ELR (cell line): ENCODE measurements around the gene TMEM18.

Experiments
- DNase-seq: peaks from one replicate; pipeline ENCODE4 v3.0.0-alpha.2; 2015; ENCODE audit warnings: low read depth

The TMEM18 gene

DNA sequence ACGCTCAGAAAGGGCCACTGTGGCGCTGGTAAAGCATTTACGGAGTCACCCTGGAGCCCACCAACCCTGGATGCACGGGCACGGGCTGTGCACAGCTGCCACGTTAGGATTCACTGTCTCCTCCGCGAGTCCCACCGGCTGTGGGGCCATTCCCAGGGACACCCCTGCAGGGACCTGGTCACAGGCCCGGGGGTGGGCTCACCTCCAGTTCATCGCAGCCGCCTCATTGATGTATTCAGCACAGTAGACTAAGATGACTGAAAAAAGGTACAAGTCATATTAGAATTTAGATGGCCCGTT is 4.7 kb downstream of the TMEM18 start:
- no peak for DNase-seq

DNA sequence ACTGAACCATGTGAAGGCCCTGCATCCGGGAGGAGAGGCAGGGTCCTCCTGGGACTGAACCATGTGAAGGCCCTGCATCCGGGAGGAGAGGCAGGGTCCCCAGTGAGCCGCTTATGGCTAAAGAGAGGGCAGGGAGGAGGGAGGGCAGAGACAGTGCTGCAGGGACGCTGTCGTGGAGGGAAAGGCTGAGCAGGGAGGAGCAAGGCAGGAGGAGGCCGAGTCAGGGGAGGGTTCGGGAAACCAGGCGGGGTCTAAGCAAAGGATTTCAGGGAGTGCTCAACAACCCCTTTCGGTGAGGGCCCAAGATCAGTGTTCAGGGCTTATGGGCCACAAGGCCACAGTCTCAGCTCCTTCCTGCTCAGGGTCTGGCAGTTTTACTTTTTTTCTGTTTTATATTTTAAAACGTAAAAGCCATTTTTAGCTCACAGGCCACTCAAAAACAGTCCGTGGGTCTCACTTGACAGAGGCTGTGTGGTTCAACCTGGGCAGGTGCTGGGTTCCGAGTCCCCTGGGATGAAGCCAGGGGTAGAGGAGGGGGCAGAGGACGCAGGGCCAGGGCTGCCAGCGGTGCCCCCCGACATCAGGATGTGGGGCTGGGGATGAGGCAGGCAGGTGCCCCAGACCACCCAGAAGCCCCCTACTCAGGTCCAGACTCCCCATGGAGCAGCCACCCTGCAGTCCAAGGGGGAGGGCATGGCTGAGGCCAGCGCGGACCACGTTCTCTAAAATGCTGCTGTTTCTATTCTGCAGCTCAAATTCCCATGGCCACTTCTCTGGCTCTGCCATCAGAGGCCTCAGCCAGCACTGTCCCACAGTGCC is 5.2 kb downstream of the TMEM18 start:
- no peak for DNase-seq

- no peak for DNase-seq
Measured at GRCh38 chr2:671072-671471, 6.1 kb downstream of the TMEM18 start.

DNA sequence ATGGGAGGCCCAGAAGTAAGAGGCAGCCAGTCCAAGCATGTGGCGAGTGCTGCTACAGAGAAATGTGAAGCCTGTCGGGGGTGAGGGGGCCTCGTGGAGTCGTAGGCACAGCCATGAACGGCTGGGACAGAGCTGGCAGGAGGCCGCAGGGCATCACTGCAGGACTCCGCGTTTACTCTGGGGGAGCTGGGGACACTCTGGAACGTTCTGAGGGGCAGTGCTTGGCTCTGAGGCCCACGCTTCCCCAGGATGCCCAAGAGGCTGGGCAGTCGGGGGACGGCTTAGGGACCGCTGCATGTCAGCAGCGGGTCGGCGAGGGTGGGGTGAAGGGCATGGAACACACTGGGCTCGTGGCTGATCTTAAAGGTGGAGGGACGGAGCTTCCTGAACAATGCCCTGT is 6.6 kb downstream of the TMEM18 start:
- DNase-seq = no peak

DNA sequence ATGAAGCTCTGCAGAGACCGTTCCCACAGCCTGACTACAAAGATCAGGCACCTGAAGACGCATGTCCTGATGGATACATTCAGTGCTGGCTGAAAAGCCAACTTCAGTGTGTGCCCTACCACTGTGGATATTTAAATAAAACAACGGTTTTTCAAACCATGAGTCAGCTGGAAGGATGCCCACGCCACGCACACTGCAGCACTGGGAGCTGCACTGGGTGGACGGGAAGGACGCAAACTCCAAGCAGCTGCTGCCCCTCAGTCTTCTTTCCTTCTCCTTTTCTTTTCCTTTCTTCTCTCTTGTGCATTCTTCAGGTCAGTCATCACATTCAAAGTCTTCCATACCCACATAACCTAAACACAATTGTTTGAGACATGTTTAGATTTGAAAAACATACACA is 7.9 kb downstream of the TMEM18 start:
- peak; percentile 68 for DNase-seq

- DNase-seq = no peak
Measured at GRCh38 chr2:668000-668398, 9.2 kb downstream of the TMEM18 start.

DNA sequence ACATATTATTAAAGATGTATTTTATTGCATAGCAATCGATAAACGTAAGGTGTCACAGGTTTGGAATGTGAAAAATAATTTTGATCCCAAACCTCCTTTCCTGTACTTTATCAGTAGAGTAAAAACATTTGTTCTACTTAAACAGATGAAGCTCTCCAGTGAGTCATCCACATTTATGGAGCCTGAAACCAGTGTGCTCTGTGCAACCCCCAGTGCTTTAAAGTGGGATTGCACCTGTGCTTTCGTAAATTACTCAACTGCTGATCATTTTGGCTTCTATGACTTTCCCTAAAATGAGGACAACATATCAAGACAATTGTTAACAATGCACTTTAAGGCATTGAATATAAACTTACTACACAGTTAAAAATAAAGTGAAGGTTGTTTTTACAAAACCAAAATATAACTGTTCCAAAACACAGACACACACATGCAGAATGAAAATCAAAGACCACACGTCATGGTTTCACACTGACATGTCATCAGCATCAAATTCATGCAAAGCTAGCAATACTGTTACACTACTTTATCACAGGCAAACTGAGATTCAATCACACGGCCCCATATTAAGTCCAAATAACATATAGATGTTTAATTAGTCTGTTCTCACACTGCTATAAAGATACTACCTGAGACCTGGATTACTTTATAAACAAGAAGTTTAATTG is 9.7 kb downstream of the TMEM18 start:
- DNase-seq = peak; percentile 81

DNA sequence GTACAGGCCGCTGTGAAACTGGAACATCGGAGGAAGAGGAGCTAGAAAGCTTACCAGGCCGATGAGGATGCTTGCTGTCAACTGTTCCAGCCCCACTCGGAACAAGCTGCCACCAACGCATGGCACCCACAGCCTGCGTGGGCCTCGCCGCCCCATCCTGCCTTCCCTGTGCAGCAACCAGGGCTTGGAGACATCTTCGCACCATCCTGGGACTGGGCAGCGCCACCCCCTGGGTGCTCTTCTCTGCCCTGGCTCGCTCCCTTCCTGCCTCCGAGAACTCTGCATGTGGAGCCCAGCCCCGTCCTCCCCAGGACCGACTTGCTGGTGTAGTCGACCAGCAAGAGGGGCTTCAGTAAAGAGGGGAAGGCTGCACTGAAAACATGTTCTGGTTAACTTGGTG is 10.8 kb downstream of the TMEM18 start:
- no peak for DNase-seq

DNA sequence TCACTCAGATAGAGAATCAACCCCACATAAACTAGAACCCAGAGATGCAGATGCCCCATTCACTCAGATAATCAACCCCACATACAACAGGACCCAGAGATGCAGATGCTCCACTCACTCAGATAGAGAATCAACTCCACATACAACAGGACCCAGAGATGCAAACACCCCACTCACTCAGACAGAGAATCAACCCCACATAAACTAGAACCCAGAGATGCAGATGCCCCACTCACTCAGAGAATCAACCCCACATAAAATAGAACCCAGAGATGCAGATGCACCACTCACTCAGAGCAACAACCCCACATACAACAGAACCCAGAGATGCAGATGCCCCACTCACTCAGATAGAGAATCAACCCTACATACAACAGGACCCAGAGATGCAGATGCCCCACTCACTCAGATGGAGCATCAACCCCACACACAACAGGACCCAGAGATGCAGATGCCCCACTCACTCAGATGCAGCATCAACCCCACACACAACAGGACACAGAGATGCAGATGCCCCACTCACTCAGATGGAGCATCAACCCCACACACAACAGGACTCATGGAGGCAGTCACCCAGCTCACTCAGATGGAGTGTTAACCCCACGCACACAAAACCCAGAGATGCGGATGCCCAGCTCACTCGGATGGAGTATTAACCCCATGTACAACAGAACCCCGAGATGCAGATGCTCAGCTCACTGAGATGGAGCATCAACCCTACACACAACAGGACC is 11.7 kb downstream of the TMEM18 start:
- DNase-seq = no peak

DNA sequence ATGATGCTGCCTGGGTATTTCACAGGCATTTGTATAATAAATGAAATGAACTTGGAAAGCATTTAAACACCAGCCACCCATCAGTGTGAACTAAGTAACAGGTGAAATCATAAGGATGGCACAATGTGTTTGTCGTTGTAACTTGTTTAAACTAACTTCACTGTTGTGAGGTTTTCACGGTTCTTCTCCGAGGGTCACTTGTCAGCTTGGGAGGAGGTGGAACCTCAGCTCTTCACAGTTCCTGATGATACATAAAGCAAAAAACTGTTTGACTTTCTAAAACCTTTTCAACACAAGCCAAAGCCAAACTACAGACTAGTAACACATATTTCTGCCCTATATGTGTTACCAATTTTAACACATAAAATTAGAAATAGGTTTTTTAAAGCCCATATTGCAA is 13.1 kb downstream of the TMEM18 start:
- DNase-seq = no peak

DNA sequence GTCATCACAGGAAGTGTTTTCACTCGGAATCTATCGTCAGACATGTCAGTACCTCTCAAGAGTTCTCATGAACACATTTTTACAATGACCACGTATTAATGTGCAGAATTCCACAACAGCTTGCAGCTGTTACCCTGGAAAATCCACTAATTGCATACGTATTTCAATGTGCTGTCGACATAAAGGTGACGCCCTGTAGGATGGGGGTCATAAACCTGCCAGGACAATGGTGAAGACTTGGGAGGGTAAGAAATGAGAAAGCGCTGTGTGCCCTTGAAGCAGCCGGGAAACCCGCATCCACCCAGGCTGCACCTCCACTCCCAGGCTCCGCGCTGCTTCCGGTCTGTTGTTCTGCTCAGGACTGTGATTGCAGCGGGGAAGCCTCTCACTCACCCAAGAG is 14.0 kb downstream of the TMEM18 start:
- DNase-seq = no peak

GRCh38 chr2:661360-661635 is 15.9 kb downstream of the TMEM18 start:
- no peak for DNase-seq

GRCh38 chr2:660586-661359 is 16.4 kb downstream of the TMEM18 start:
- DNase-seq = no peak

DNA sequence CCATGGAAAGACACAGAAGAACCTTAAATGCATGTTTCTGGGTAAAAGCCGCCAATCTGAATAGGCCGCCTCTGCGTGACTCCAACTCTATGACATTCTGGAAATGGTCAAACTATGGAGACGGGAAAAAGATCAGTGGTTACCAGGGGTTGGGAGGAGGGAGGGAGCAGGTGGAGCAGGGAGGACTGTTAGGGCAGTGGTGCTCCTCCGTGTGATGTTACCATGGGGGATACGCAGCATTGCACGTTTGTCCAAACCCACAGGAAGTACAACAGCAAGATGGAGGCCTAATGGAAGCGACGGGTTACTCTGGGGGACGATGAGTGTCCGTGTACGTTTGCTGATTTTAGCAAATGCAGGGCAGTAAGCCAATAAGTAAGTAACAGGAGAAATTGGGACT is 17.2 kb downstream of the TMEM18 start:
- no peak for DNase-seq

- DNase-seq = no peak
Measured at GRCh38 chr2:658426-658825, 18.8 kb downstream of the TMEM18 start.

DNA sequence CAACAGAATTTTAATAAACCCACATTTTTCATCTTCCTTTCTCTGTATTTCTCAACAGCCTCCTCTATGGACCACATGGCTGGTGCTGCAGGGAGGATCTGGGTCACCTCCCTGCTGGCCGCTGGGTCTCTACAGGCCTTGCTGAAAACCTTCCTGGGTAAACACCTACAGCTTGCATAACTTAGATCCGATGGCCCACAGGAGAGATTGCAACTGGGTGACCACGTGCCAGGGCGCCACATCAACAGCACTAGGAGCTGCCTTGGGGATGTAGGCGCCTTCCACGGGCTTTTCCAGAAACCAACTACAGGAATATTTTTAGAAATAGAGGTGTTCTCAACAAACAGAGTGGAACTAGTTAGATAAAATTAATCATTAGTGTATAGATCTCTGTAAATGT is 19.4 kb downstream of the TMEM18 start:
- no peak for DNase-seq

DNA sequence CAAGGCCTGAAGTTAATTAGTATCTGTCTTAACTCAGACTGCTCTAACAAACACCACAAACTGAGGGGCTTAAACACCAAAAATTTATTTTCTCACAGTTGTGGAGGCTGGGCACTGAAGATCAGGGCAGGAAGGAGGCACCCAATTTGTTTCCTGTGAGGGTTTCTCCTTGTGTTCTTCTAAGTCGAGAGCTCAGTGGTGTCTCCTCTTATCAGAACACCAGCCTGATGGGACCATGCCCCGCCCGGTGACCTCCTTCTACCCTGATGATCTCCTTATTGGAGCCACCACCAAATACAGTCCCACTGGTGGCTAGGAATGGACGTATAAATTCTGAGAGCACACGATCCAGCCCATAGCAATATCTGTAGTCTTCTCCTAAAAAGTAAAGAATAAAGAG is 20.5 kb downstream of the TMEM18 start:
- no peak for DNase-seq

DNA sequence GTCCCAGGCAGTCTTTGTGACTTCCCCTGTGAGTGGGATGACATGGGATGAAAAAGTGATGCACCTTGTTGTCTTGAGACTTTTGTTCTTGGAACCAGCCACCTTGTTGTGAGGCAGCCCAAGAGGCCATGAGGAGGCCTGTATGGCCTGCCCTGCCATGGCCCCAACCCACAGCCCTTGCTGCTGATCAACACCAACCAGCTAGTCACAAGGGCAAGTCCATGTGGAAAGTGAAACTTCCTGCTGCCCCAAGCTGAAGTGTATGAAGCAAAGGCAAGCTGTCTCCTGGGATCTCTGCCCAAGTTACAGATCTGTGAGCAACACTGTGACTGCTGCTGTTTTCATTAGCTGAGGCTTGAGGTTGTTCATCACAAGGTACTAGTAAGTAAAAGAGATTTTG is 21.6 kb downstream of the TMEM18 start:
- no peak for DNase-seq

DNA sequence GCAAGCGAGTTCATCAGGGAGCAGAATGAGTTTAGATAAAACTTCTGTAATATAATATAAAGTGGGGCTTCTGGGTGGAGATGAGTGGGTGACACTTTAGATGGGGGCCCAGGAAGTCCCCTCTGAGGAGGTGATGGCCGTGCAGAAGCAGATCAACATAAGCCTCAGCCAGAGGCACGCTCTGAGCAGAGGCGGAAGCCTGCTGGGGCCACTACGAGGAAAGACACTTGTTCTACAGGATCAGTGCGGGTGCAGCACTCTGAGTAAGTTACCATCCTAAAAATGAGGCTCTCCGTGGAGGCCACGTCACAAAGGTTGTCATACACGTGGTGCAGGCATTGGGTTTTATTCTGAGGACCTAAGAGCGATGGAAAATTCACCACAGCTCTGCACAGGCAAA is 22.3 kb downstream of the TMEM18 start:
- DNase-seq = no peak

GRCh38 chr2:653645-654425 is 23.4 kb downstream of the TMEM18 start:
- no peak for DNase-seq

- no peak for DNase-seq
Measured at GRCh38 chr2:652881-653480, 24.2 kb downstream of the TMEM18 start.

DNA sequence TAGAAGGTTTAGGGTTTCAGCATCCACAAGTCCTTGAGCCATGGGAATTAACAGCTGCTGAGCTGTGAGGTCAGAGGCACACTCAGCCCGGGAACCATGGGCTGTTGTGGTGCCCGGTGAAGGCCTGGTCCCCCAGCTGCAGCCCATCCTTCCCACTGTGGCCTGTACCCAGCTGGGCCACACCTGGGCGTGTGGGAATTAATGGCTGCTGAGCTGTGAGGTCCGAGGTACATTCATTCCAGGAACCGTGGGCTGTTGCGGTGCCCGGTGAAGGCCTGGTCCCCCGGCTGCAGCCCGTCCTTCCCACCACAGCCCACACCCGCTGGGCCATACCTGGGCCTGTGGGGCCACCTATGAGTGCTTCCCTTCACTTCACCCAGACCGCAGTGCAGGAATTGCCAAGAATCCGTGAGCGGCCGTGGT is 25.2 kb downstream of the TMEM18 start:
- no peak for DNase-seq
